ENCODE measurements around the gene RGS9BP.
A peak's percentile ranks its signal among the peaks of the same experiment; 100 is the strongest.
"Not testable (repeated sequence)": the region's sequence is repeated elsewhere in the genome, so short reads cannot be mapped to it uniquely, and the experiment has no call there.

Gene RGS9BP

GRCh38 chr19:32686847-32687475, 11.3 kb downstream of the RGS9BP start:
- TF ChIP-seq CTCF (IDR thresholded peaks at IDR 0.05; ENCODE audit: insufficient read depth, low read depth, low read length, missing control alignments), result no peak
- H3K4me3 ChIP-seq (ENCODE audit: low read depth, low read length), result no peak overlapping the region
- no peak for DNase-seq (ENCODE audit: low read depth)

DNA sequence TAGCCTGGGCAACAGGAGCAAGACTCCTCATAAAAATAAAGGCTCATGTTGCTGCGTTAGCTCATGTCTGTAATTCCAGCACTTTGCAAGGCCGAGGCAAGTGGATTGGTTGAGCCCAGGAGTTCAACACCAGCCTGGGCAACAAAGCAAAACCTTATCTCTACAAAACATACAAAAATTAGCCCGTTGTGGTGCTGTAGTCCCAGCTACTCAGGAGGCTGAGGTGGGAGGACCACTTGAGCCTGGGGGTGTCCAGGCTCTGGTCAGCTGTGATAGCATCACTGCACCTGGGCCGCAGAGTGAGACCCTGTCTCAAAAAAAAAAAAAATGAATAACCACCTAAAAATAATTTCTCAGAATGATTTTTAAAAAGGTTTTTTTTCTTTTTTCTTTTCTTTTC, 12.0 kb downstream of the RGS9BP start:
- no peak for TF ChIP-seq CTCF (IDR thresholded peaks at IDR 0.05; ENCODE audit: insufficient read depth, low read depth, low read length, missing control alignments)
- no peak overlapping the region for H3K4me3 ChIP-seq (ENCODE audit: low read depth, low read length)
- no peak for DNase-seq (ENCODE audit: low read depth)

DNA sequence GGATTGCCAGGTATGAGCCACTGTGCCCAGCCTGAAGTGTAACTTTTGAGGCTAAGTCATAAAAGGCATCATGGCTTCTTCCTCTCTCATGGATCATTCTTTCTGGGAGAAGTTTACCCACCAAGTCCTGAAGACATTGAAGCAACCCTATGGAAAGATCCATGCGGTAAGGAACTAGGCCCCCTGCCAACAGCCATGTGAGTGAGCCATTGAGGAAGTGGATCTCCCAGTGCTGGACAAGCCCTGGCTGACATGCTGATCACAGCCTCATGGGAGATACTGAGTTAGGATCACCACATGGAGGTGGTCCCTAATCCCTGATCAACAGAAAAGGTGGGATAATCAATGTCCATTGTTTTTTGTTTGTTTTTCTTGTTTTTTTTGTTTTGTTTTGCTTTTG, 12.7 kb downstream of the RGS9BP start:
- no peak overlapping the region for H3K4me3 ChIP-seq (ENCODE audit: low read depth, low read length)
- TF ChIP-seq CTCF (IDR thresholded peaks at IDR 0.05; ENCODE audit: insufficient read depth, low read depth, low read length, missing control alignments), result no peak
- DNase-seq (ENCODE audit: low read depth), result no peak

GRCh38 chr19:32691291-32691951, 15.8 kb downstream of the RGS9BP start, which contains the start of gene NUDT19:
Gene NUDT19, plus strand, starts transcription at chr19:32691821. Its CDS starts 140 bp downstream, at chr19:32691961.
- peak within 1 kb of the TSS; percentile 97 for H3K4me3 ChIP-seq (ENCODE audit: low read depth, low read length)
- TF ChIP-seq CTCF (IDR thresholded peaks at IDR 0.05; ENCODE audit: insufficient read depth, low read depth, low read length, missing control alignments), result no peak
- peak; percentile 95 for DNase-seq (ENCODE audit: low read depth)

DNA sequence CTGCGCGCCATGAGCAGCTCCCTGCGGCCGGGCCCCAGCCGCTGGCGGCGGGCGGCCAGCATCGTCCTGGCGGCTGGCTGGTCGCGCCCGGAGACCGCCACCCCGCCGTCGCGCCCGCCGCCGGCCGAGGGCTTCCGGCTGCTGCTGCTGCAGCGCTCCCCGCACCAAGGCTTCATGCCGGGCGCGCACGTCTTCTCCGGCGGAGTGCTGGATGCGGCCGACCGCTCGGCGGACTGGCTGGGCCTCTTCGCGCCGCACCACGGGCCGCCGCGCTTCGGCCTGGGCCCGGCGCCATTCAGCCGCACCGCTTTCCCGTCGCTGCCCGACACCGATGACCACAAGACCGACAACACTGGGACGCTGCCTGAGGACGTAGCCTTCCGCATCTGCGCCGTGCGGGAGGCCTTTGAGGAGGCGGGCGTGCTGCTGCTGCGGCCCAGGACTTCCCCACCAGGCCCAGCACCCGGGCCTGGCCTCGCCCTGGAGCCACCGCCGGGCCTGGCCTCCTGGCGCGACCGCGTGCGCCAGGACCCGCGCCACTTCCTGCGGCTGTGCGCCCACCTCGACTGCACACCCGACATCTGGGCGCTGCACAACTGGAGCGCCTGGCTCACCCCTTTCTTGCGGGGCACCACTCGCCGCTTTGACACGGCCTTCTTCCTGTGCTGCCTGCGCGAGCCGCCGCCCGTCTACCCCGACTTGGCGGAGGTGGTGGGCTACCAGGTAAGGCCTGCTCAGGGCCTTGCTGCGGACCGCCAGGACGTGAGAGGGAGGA, 16.5 kb downstream of the RGS9BP start:
- peak overlapping the region; percentile 97 for H3K4me3 ChIP-seq (ENCODE audit: low read depth, low read length)
- DNase-seq (ENCODE audit: low read depth), result peak; percentile 92
- no peak for TF ChIP-seq CTCF (IDR thresholded peaks at IDR 0.05; ENCODE audit: insufficient read depth, low read depth, low read length, missing control alignments)

- no peak for TF ChIP-seq CTCF (IDR thresholded peaks at IDR 0.05; ENCODE audit: insufficient read depth, low read depth, low read length, missing control alignments)
- peak overlapping the region; percentile 97 for H3K4me3 ChIP-seq (ENCODE audit: low read depth, low read length)
- peak; percentile 37 for DNase-seq (ENCODE audit: low read depth)
Measured at GRCh38 chr19:32692727-32693061, 17.0 kb downstream of the RGS9BP start.

DNA sequence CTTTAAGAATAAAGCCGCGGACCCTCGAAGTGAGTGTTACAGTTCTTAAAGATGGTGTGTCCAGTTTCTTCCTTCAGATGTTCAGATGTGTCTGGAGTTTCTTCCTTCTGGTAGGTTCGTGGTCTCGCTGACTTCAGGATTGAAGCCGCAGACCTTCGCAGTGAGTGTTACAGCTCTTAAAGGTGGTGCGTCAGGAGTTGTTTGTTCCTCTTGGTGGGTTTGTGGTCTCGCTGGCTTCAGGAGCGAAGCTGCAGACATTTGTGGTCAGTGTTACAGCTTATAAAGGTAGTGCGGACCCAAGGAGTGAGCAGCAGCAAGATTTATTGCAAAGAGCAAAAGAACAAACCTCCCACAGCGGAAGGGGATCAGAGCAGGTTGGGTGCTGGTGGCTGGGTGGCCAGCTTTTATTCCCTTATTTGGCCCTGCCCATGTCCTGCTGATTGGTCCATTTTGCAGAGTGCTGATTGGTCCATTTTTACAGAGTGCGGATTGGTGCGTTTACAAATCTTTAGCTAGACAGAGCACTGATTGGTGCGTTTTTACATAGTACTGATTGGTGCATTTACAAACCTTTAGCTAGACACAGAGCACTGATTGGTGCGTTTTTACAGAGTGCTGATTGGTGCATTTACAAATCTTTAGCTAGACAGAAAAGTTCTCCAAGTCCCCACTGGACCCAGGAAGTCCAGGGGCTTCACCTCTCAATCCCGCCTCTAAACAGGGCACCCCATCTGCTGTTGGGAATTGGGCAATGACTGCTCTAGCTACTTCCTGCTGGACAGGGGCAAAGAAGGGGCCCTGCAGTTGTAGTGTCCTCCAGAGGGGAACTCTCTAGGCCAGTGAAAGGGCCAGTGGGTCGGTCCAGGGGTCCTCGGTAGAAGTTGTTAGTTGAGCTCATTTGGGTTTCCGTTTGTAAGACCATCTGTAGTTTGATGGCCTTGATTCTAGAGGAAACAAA, 17.8 kb downstream of the RGS9BP start:
- peak overlapping the region; percentile 97 for H3K4me3 ChIP-seq (ENCODE audit: low read depth, low read length)
- peak; percentile 55 for DNase-seq (ENCODE audit: low read depth)

DNA sequence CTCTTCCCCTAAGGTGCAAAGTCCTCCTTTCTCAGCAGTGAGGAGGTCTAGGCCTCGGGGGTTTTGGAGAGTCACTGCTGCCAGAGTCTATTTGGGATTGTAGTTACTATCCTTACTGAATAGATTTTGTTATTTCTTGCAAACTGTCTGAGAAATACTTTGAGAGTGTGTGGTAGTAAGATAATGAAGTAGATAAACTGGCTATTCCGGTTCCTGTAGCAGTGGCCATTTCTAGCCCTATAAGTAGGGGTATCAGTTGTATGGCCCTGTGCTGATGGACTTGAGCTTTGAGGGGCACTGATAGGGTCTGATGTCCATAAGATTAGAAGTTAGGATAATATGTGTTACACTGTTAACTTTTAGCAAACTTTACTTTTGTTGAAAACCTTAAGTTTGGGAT, 18.7 kb downstream of the RGS9BP start:
- DNase-seq (ENCODE audit: low read depth); H3K4me3 ChIP-seq (ENCODE audit: low read depth, low read length): not testable (repeated sequence)

- H3K4me3 ChIP-seq (ENCODE audit: low read depth, low read length); DNase-seq (ENCODE audit: low read depth): not testable (repeated sequence)
Measured at GRCh38 chr19:32694851-32695250, 19.2 kb downstream of the RGS9BP start.

DNA sequence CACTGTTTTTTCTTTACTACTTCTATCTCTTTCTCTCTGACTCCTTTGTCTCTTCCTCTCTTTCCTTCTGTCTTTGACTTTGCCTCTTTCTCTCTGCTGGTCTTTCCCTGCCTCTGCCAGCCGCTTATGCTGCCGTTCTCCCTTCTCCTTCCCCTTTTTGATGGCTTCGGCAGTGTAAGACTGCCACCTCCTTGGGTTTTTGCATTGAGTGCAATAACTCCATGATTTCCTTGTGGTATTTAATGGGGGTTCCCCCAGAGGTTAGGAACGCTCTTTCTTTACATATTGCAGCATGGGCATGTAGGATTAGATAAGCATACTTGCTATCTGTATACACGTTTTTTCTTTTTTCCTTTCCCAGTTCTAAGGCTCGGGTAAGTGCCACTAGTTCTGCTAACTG, 19.9 kb downstream of the RGS9BP start:
- DNase-seq (ENCODE audit: low read depth), result not testable (repeated sequence)

More for the DNA sequence above, 19.9 kb downstream of the RGS9BP start:
- not testable (repeated sequence) for H3K4me3 ChIP-seq (ENCODE audit: low read depth, low read length)

Measured in GM12865 (cell line).